GM20000 (cell line): Measurements from ENCODE around the gene FAM241B.

Experiments used
- DNase-seq: peaks from one replicate; pipeline ENCODE4 v3.0.0; 2012; ENCODE audit warnings: low spot score
- TF ChIP-seq, protein P1 (sequence below): IDR thresholded peaks from 2 replicates; pipeline ENCODE4 v1.5.1; 2012; ENCODE audit warnings: mild to moderate bottlenecking, control low read depth; ENCODE audit errors: extremely low read depth, missing control alignments

FAM241B gene

GRCh38 chr10:69682955-69683474 lies 53.0 kb downstream of the FAM241B start:
- DNase-seq: no peak
- TF ChIP-seq, protein P1, sequence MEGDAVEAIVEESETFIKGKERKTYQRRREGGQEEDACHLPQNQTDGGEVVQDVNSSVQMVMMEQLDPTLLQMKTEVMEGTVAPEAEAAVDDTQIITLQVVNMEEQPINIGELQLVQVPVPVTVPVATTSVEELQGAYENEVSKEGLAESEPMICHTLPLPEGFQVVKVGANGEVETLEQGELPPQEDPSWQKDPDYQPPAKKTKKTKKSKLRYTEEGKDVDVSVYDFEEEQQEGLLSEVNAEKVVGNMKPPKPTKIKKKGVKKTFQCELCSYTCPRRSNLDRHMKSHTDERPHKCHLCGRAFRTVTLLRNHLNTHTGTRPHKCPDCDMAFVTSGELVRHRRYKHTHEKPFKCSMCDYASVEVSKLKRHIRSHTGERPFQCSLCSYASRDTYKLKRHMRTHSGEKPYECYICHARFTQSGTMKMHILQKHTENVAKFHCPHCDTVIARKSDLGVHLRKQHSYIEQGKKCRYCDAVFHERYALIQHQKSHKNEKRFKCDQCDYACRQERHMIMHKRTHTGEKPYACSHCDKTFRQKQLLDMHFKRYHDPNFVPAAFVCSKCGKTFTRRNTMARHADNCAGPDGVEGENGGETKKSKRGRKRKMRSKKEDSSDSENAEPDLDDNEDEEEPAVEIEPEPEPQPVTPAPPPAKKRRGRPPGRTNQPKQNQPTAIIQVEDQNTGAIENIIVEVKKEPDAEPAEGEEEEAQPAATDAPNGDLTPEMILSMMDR: no peak
